Left cardiac atrium (tissue), 4 donors: Measurements from ENCODE around the gene GLRX3. TPM values are rescaled to one million over a fixed set of nuclear protein-coding genes. Genes with fewer than 3 reads are reported as not detected.
"Not testable (repeated sequence)": the region's sequence is repeated elsewhere in the genome, so short reads cannot be mapped to it uniquely, and the experiment has no call there.

Experiments used
- ATAC-seq, 2 donors: fragments of 200-7000 bp; cut with Tn5 transposase; one replicate each; pipeline ENCODE4 v1.9.1; 2020; ENCODE audit warnings: mild to moderate bottlenecking in 2 of 2, moderate library complexity in 2 of 2
- DNase-seq: peaks from one replicate; pipeline ENCODE4 v3.0.0-alpha.2; 2020
- intact Hi-C, 2 donors: fragments of 100-400 bp; cut with DNase I; formaldehyde crosslinking; loops; one replicate each; pipeline versions ENCODE4 v1.14.1 to v1.15.1; 2022 to 2023
- long read RNA-seq: library from polyadenylated mRNA; unstranded; transcript quantifications from one replicate; pipeline ENCODE4 v2.0.0, GENCODE V29; 2021
- total RNA-seq, 2 donors: library from RNA; stranded (reverse); fragmentation: NEBNext Ultra II Directional; extraction: Animal tissue kit (Norgen Biotek cat#: 25700); gene quantifications; one replicate each; pipeline ENCODE4 v1.2.1, GENCODE V29; 2021
- donor health status: DM: no; HTN: yes; CAD: no.
- donor health status: DM: no; HTN: yes; CAD: no; lungs with severe emphysema.
- donor health status: DM: yes; HTN: yes; CAD: no.
- donor health status: Dilated cardiomyopathy.

GLRX3 gene
- 10 to 100 TPM; 53.5 to 67.1 TPM for total RNA-seq
- long read RNA-seq, transcript GLRX3-201 (11 exons, 1,302 nt), result major isoform, 69 of 93 reads
- long read RNA-seq, transcript GLRX3-202 (12 exons, 3,827 nt), result minor isoform, 18 of 93 reads
- long read RNA-seq, partial matches to known transcripts, result 2 of 93 reads
- long read RNA-seq, other reads (novel, unspliced or antisense), result 3 of 93 reads

DNA sequence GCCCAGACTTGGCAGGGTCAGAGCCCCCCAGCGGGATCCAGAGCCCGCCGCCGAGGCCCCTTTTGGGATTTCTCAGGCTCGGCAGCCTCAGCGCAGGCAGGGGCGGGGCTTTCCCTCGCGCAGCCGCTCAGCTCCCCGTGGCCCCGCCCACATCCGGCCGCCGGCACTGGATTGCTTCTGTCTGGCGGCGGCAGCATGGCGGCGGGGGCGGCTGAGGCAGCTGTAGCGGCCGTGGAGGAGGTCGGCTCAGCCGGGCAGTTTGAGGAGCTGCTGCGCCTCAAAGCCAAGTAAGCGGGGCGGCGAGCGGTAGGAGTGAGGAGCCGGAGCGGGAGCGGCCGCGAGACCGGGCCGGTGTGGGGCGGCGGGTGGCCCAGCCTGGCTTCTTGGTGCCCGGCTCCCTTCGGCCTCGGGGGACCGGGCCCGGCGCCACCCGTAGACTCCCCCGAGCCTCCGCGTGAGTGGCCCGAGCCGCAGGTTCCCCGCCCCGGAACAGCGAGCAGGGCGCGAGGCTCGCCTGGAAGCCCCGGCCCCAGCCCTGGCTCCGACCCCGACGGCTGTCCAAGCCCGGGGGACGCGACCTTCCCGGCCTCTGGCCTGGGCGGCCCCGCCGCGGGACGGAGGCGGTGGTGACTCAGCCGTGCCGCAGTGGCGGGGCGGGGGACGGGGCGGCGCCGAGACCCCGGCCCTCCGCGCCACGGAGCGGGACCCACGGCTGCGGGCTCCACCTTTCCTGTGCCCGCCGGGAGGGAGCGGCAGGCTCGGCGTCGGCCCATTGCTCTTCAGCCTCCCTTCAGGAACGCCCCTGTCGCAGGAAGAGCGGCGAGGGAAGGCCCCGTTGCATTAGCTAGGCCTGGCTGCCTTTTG is at the start of gene GLRX3:
Gene GLRX3, plus strand, starts transcription at position 166 of the 864 bp plus-strand sequence. Its CDS starts 30 bp downstream, at position 196.
- DNase-seq (peak; percentile 93), ATAC-seq (peak; percentile 98)
- intact Hi-C loops, result loop anchor here in 1 of 2 donors (1.0 kb wide), 1 partner anchor 25 kb away; no protein-coding TSS in a partner anchor

- DNase-seq, ATAC-seq, intact Hi-C loops: not testable (repeated sequence)
Observed at GRCh38 chr10:130090565-130090964, 45.6 kb upstream of the GLRX3 start.

DNA sequence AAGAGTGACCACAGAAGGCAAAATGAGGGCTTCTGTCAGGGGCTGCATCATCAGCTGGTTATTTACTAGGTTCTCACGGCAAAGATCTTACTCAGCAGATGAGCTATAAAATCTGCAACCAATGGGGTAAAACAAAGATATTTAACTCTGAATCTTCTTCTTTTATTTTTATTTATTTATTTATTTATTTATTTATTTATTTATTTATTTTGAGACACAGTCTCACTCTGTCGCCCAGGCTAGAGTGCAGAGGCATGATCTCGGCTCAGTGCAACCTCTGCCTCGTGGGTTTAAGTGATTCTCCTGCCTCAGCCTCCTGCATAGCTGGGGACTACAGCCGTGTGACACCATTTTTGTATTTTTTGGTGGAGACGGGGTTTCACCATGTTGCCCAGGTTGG is 36.8 kb upstream of the GLRX3 start:
- intact Hi-C loops, result no loop called here
- no peak for DNase-seq
- ATAC-seq, result no peak

- no peak for ATAC-seq
- DNase-seq, result no peak
- intact Hi-C loops, result no loop called here
Observed at GRCh38 chr10:130105724-130106123, 30.5 kb upstream of the GLRX3 start.

DNA sequence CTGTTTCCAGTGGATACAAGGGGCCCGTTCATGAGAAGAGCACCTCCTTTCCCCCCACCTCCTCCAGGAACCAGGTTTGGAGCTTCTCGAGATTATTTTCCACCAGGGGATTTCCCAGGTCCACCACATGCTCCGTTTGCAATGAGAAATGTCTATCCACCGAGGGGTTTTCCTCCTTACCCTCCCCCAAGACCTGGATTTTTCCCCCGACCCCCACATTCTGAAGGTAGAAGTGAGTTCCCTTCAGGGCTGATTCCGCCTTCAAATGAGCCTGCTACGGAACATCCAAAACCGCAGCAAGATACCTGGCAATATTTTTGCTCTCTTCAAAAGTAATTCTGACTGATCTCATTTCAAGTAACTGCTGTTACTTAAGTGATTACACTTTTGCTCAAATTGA is 28.0 kb upstream of the GLRX3 start:
- DNase-seq, intact Hi-C loops, ATAC-seq: not testable (repeated sequence)

GRCh38 chr10:130108934-130109604 is 27.1 kb upstream of the GLRX3 start:
- DNase-seq, result no peak
- no peak for ATAC-seq
- intact Hi-C loops, result no loop called here

- intact Hi-C loops, result no loop called here
- peak; percentile 28 to 35 for ATAC-seq
- DNase-seq, result peak; percentile 73
Observed at GRCh38 chr10:130109796-130110245, 26.4 kb upstream of the GLRX3 start.

- ATAC-seq (peak; percentile 96 to 97), DNase-seq (peak; percentile 99)
- intact Hi-C loops, result loop anchor here in 1 of 2 donors (1.0 kb wide), 1 partner anchor 26 kb away; the partner anchor contains the start of gene GLRX3
Observed at GRCh38 chr10:130110246-130111112, 25.7 kb upstream of the GLRX3 start, which contains the start of gene C10orf143. TSS of gene C10orf143 (minus strand) at chr10:130110830. CDS start at chr10:130110772, 58 bp downstream.

GRCh38 chr10:130111113-130111851 is 24.9 kb upstream of the GLRX3 start:
- DNase-seq (peak; percentile 98), ATAC-seq (peak; percentile 91 to 95)
- intact Hi-C loops, result loop anchor here in 1 of 2 donors (1.0 kb wide), 1 partner anchor 25 kb away; the partner anchor contains the start of gene GLRX3

GRCh38 chr10:130111852-130112180 is 24.4 kb upstream of the GLRX3 start:
- no peak for ATAC-seq
- intact Hi-C loops, result loop anchor here in 1 of 2 donors (1.0 kb wide), 1 partner anchor 24 kb away; the partner anchor contains the start of gene GLRX3
- DNase-seq, result no peak

- no peak for ATAC-seq
- intact Hi-C loops, result no loop called here
- DNase-seq, result no peak
Observed at GRCh38 chr10:130112821-130113220, 23.4 kb upstream of the GLRX3 start.

- DNase-seq, intact Hi-C loops, ATAC-seq: not testable (repeated sequence)
Observed at GRCh38 chr10:130116942-130117341, 19.2 kb upstream of the GLRX3 start.

DNA sequence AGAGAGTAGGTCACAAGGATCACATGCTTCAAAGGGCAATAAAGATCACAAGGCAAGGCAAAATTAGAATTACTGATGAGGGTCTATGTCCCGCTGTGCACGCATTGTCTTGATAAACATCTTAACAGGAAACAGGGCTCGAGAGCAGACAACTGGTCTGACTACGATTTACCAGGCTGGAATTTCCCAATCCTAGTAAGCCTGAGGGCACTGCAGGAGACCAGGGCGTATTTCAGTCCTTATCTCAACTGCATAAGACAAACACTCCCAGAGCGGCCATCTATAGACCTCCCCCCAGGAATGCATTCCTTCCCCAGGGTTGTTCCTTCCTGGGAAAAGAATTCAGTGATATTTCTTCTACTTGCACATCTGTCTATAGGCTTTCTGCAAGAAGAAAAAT is 18.7 kb upstream of the GLRX3 start:
- DNase-seq, ATAC-seq, intact Hi-C loops: not testable (repeated sequence)

- ATAC-seq (no peak), DNase-seq (no peak)
- intact Hi-C loops, result loop anchor here in 1 of 2 donors (10.0 kb wide), 1 partner anchor 1087 kb away; no protein-coding TSS in a partner anchor
Observed at GRCh38 chr10:130121486-130122079, 14.6 kb upstream of the GLRX3 start.

GRCh38 chr10:130127364-130128061 is 8.7 kb upstream of the GLRX3 start:
- peak; percentile 51 for DNase-seq
- peak; percentile 80 to 91 for ATAC-seq
- intact Hi-C loops, result loop anchor here in 1 of 2 donors (10.0 kb wide), 1 partner anchor 1093 kb away; no protein-coding TSS in a partner anchor

GRCh38 chr10:130128062-130128781 is 8.0 kb upstream of the GLRX3 start:
- no peak for DNase-seq
- ATAC-seq, result no peak
- intact Hi-C loops, result loop anchor here in 1 of 2 donors (10.0 kb wide), 1 partner anchor 1093 kb away; no protein-coding TSS in a partner anchor
